HepG2 (cell line): ENCODE measurements around the gene PSG5. TPM values are rescaled to one million over a fixed set of nuclear protein-coding genes. Genes with fewer than 3 reads are reported as not detected.
"Not testable (repeated sequence)": the region's sequence is repeated elsewhere in the genome, so short reads cannot be mapped to it uniquely, and the experiment has no call there.

ENCODE experiments used
- ATAC-seq: fragments of 200-7000 bp; cut with Tn5 transposase; 3 replicates; pipeline ENCODE4 v1.9.1; 2020; ENCODE audit warnings: mild to moderate bottlenecking, moderate library complexity
- BruUV-seq: library from RNA; stranded (reverse); fragments of 400-500 nt; replicated peaks from 2 replicates; lab custom pipeline; 2021; lab: Mats Ljungman, UMichigan
- CTCF ChIA-PET: fragments of 300-600 bp; formaldehyde crosslinking; extraction: SDS; loops from one replicate; lab custom pipeline; 2021; ENCODE audit warnings: low total read pairs, inconsistent platforms, low intra/inter-chr PET ratio; lab: Yijun Ruan, JAX
- POLR2A ChIA-PET: fragments of 350-600 bp; sonication (Branson Sonifier 250); formaldehyde crosslinking; loops from one replicate; lab custom pipeline; 2020; ENCODE audit warnings: antibody characterized with exemption, inconsistent platforms; lab: Yijun Ruan, JAX
- DNase-seq: peaks from one replicate; pipeline ENCODE4 v3.0.0-alpha.2; 2015; ENCODE audit warnings: low spot score
- FAIRE-seq: peaks from 3 replicates; lab custom pipeline; 2011; peaks lifted over from hg19 to GRCh38; lab: Jason Lieb, UNC
- H2AFZ ChIP-seq: one replicate; pipeline ENCODE4 v1.6.1; 2011; ENCODE audit warnings: low read length, inconsistent platforms
- H3K27ac ChIP-seq: fragments of 300-600 bp; 3 replicates; pipeline ENCODE4 v1.8.0; 2011; ENCODE audit warnings: mixed run types, mild to moderate bottlenecking, mixed read lengths, low read length, inconsistent platforms; ENCODE audit not compliant: insufficient read depth; ENCODE audit errors: extremely low read length
- H3K27me3 ChIP-seq, 2 experiments: fragments of 200-600 bp in 1 of 2; 2 replicates in 1 of 2; 3 replicates in 1 of 2; pipeline versions ENCODE4 v1.6.0 to v1.8.0; 2011; ENCODE audit warnings: low read length in 2 of 2, mild to moderate bottlenecking in 2 of 2, moderate library complexity in 2 of 2, inconsistent platforms in 1 of 2; ENCODE audit not compliant: insufficient read depth in 2 of 2, control insufficient read depth in 1 of 2
- H3K36me3 ChIP-seq, 2 experiments: fragments of 200-600 bp in 1 of 2; replicated peaks in 1 of 2; 2 replicates in 1 of 2; 3 replicates in 1 of 2; pipeline versions ENCODE4 v1.5.1 to v1.8.0; 2011; ENCODE audit warnings: low read length in 2 of 2, inconsistent platforms in 1 of 2; ENCODE audit not compliant: insufficient read depth in 2 of 2, control insufficient read depth in 1 of 2
- H3K4me1 ChIP-seq: 2 replicates; pipeline ENCODE4 v1.5.1; 2012; ENCODE audit warnings: low read length, inconsistent platforms; ENCODE audit not compliant: insufficient read depth
- H3K4me2 ChIP-seq: 2 replicates; pipeline ENCODE4 v1.6.0; 2011; ENCODE audit warnings: low read depth, low read length, inconsistent platforms
- H3K4me3 ChIP-seq, 3 experiments: fragments of 200-600 bp in 1 of 3; sonication (generic), shearing (Covaris generic) in 1 of 3; replicated peaks in 1 of 3; 2 replicates each; pipeline ENCODE4 v1.5.1; 2011 to 2016; ENCODE audit warnings: low read length in 3 of 3, inconsistent platforms in 2 of 3, low read depth in 2 of 3, mild to moderate bottlenecking in 2 of 3, control low read depth in 1 of 3, mixed read lengths in 1 of 3; ENCODE audit not compliant: insufficient read depth in 1 of 3
- H3K79me2 ChIP-seq: one replicate; pipeline ENCODE4 v1.6.1; 2011; ENCODE audit warnings: low read length, inconsistent platforms; ENCODE audit not compliant: insufficient read depth
- H3K9ac ChIP-seq: 2 replicates; pipeline ENCODE4 v1.6.0; 2011; ENCODE audit warnings: mild to moderate bottlenecking, low read depth, low read length, inconsistent platforms; ENCODE audit not compliant: insufficient read depth
- H3K9me3 ChIP-seq: 2 replicates; pipeline ENCODE4 v1.5.1; 2012; ENCODE audit warnings: mild to moderate bottlenecking, low read length
- H4K20me1 ChIP-seq: 2 replicates; pipeline ENCODE4 v1.6.0; 2011; ENCODE audit warnings: inconsistent platforms, mild to moderate bottlenecking, low read length, moderate library complexity; ENCODE audit not compliant: insufficient read depth
- AGO2 ChIP-seq: fragments of 200-400 bp; formaldehyde crosslinking; optimal IDR thresholded peaks from 2 replicates; pipeline ENCODE3; 2017; ENCODE audit warnings: mild to moderate bottlenecking, low read depth, low read length, moderate library complexity
- CBFB ChIP-seq: sonication (generic); formaldehyde crosslinking; IDR thresholded peaks from 2 replicates; pipeline ENCODE4 v1.4.0; 2020; ENCODE audit warnings: missing genetic modification reagents
- FOXA1 ChIP-seq, 2 experiments: fragments of 450-650 bp in 1 of 2; sonication (generic) in 1 of 2; formaldehyde crosslinking in 1 of 2; IDR thresholded peaks; 2 replicates each; pipeline versions ENCODE4 v1.4.0 to v1.6.1; 2016 to 2020; ENCODE audit warnings: missing genetic modification reagents in 1 of 2
- NFATC3 ChIP-seq: sonication (generic); formaldehyde crosslinking; IDR thresholded peaks from 2 replicates; pipeline ENCODE4 v1.5.1; 2020; ENCODE audit warnings: mild to moderate bottlenecking, missing genetic modification reagents
- NR2F2 ChIP-seq: IDR thresholded peaks from 2 replicates; pipeline ENCODE4 v1.6.1; 2012; ENCODE audit warnings: low read depth, inconsistent platforms, borderline replicate concordance
- RFX5 ChIP-seq: IDR thresholded peaks from 2 replicates; pipeline ENCODE4 v1.6.1; 2011; ENCODE audit warnings: low read depth, low read length, improper control_type of control experiment
- SP4 ChIP-seq: sonication (generic); formaldehyde crosslinking; IDR thresholded peaks from 2 replicates; pipeline ENCODE4 v1.8.1; 2023; ENCODE audit warnings: mild to moderate bottlenecking, missing genetic modification reagents
- ZNF503 ChIP-seq: sonication (generic); formaldehyde crosslinking; IDR thresholded peaks from 2 replicates; pipeline ENCODE4 v1.4.0; 2020; ENCODE audit warnings: missing genetic modification reagents
- ZNF546 ChIP-seq: sonication (generic); formaldehyde crosslinking; conservative IDR thresholded peaks from 2 replicates; pipeline ENCODE4 v1.8.1; 2023; ENCODE audit warnings: mild to moderate bottlenecking, missing genetic modification reagents
- ZNF670 ChIP-seq: sonication (generic); formaldehyde crosslinking; IDR thresholded peaks from 2 replicates; pipeline ENCODE4 v1.8.0; 2022; ENCODE audit warnings: mild to moderate bottlenecking, missing genetic modification reagents, borderline replicate concordance
- ZNF773 ChIP-seq: sonication (generic); formaldehyde crosslinking; IDR thresholded peaks from 2 replicates; pipeline ENCODE4 v1.4.0; 2020; ENCODE audit warnings: missing genetic modification reagents, borderline replicate concordance
- ZNF790 ChIP-seq: sonication (generic); formaldehyde crosslinking; IDR thresholded peaks from 2 replicates; pipeline ENCODE4 v1.8.0; 2022; ENCODE audit warnings: missing genetic modification reagents, mild to moderate bottlenecking, borderline replicate concordance
- WGBS: methylation state at CpG from one replicate; pipeline ENCODE4 v1.1.6; 2017; ENCODE audit warnings: low lambda C conversion rate; 5-methylcytosine and 5-hydroxymethylcytosine counted together
- in situ Hi-C: cut with HindIII; loops from 2 replicates; pipeline ENCODE4 v1.10.0; 2017; ENCODE audit warnings: low pct_unique_long_range_greater_than_20kb; ENCODE audit not compliant: extremely low pct_ligation_motif_present
- intact Hi-C: fragments of 100-400 bp; cut with micrococcal nuclease; formaldehyde crosslinking; loops from one replicate; pipeline ENCODE4 v1.10.0; 2022; ENCODE audit not compliant: unreplicated experiment
- polyA plus RNA-seq, 8 experiments: library from polyadenylated mRNA; depleted of rRNA in 3 of 8; stranded (reverse) in 7 of 8; unstranded in 1 of 8; fragments of >200 nt; fragmentation: Illumina TruSeq in 4 of 8; extraction: Trizol in 4 of 8; gene quantifications; 2 replicates each; pipeline versions ENCODE4 v1.2.1 to v1.2.3, GENCODE V29; 2011 to 2016; ENCODE audit warnings: low read depth in 4 of 8, missing spikeins in 1 of 8, mixed read lengths in 1 of 8; ENCODE audit not compliant: insufficient read depth in 1 of 8
- total RNA-seq, 5 experiments: library from RNA; depleted of rRNA; stranded (reverse); fragments of >200 nt; fragmentation: Illumina TruSeq; extraction: Trizol; gene quantifications; 2 replicates each; pipeline ENCODE4 v1.2.3, GENCODE V29; 2016; ENCODE audit warnings: low read depth in 1 of 5

Gene PSG5
- total and polyA plus RNA-seq, 2 of the 13 experiments (the other 11 are each of a cell fraction or from before 2014, with no cell fraction given) = not detected

GRCh38 chr19:43152214-43152613 lies 34.1 kb downstream of the PSG5 start (continued):
- TF ChIP-seq ZNF773 (CRISPR knock-in tag) = no peak
- TF ChIP-seq SP4 (CRISPR knock-in tag) = no peak
- no peak for TF ChIP-seq ZNF503
- TF ChIP-seq NR2F2 = no peak
- no peak for TF ChIP-seq ZNF790
- no peak for TF ChIP-seq NFATC3
- no peak for TF ChIP-seq ZNF546 (CRISPR knock-in tag)
- TF ChIP-seq ZNF670 (CRISPR knock-in tag) = no peak
- no peak for TF ChIP-seq FOXA1 (IDR thresholded peaks at IDR 0.05)
- TF ChIP-seq FOXA1 (CRISPR knock-in tag; IDR thresholded peaks at IDR 0.05) = no peak
- no peak for TF ChIP-seq AGO2
- no peak for TF ChIP-seq RFX5
- TF ChIP-seq CBFB = no peak

- H3K36me3 ChIP-seq, H3K79me2 ChIP-seq, DNase-seq, H3K27me3 ChIP-seq, intact Hi-C loops, H3K4me2 ChIP-seq, ATAC-seq, H3K9me3 ChIP-seq, H3K4me1 ChIP-seq, H2AFZ ChIP-seq, H3K27ac ChIP-seq, in situ Hi-C loops, H3K4me3 ChIP-seq, CTCF ChIA-PET, FAIRE-seq, BruUV-seq, H4K20me1 ChIP-seq, H3K9ac ChIP-seq, POLR2A ChIA-PET: not testable (repeated sequence)
- 19% methylated on average over 7 of the region's 7 CpGs for WGBS
These were observed 36.5 kb downstream of the PSG5 start for GRCh38 chr19:43149788-43150187.
